ENCODE measurements around the gene ARHGEF1.

- TF ChIP-seq CTCF (conservative IDR thresholded peaks at IDR 0.05 in 1 of 2, IDR thresholded peaks at IDR 0.05 in 1 of 2; ENCODE audit: extremely low read depth in 1 of 2, insufficient read depth in 1 of 2, low read depth in 1 of 2, low read length in 2 of 2), result no peak
- no peak for TF ChIP-seq EZH2 (IDR thresholded peaks at IDR 0.05; ENCODE audit: borderline replicate concordance, low read length)
Observed at GRCh38 chr19:41853344-41853743, 29.6 kb upstream of the ARHGEF1 start.
